HG03280 (cell line): ENCODE results near the gene MCTP1.

Experiments used
- ATAC-seq: cut with Tn5 transposase; IDR thresholded peaks from one replicate; pipeline ENCODE4 v1.9.1; 2021; ENCODE audit warnings: mild to moderate bottlenecking, moderate library complexity; ENCODE audit not compliant: unreplicated experiment

Gene MCTP1

DNA sequence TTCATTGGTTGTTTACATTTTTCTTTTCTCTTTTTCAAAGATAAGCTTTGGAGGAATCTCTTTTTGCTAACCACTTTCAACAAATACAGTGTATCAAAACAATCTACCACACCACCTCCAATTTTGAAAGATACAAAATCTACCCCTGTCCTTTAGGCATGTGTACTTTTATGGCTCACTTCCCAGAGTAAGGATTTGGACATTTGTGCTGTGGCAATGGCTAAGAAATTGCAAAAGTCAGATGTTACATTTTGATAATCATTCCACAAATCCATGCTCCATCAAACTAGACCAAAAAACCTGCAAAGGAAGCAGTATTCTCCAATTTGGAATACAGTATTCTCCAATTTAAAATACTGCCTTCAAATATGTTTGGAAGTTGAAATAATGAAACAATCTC is 204.9 kb downstream of the MCTP1 start:
- ATAC-seq: no peak

DNA sequence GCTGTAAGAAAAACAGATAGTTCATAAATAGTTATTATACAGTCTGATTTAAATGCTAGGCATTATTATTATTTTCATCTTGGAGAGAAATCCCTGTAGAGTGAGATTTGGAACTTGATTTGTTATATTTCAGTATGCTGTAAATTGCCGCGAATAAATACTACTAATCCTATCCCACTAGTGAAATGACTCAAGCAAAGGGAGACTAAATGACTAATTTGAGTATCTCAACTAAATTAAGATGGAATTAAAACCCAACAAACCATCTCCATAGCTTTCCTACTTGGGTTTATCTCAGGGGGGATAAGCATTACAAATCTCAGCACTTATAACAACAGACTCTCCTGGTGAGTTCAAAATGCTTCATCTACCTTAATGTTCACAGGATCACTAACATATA is 206.0 kb downstream of the MCTP1 start:
- ATAC-seq: no peak

DNA sequence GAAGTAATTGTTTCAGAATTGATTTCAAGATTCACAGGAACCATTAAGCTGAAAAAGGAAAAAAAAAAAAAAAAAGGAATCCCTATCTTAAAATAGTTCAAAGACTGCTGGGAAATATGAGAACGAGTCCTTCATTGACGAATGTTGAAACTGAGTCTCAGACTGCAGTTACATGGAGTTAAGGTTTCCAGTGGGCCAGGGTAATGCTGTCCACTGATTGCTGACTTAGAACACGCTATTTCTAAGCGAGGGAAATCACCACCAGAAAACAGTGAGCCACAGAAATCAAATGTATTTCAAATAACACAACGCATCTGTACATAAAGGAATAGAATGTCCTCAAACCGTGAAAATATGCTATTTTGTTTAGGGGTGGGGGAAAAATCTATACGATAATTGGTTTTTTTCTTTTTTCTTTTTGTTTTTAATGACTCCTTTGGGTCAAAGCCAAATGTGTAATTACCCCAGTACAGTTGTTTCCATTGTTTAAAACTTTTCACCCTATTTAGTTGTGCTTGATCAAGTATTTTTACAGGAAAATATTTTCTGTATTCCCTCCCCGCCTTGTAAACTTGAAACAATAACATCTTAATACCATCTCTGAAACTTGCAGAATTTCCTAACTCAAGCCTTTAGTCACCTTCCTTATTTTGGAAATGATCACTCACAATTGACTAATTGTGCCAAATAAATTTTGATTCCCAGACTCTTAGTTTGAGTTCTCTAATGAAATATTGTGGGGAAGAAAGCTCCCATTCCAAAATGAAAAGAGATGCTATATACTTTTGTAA is 208.3 kb downstream of the MCTP1 start:
- no peak for ATAC-seq

DNA sequence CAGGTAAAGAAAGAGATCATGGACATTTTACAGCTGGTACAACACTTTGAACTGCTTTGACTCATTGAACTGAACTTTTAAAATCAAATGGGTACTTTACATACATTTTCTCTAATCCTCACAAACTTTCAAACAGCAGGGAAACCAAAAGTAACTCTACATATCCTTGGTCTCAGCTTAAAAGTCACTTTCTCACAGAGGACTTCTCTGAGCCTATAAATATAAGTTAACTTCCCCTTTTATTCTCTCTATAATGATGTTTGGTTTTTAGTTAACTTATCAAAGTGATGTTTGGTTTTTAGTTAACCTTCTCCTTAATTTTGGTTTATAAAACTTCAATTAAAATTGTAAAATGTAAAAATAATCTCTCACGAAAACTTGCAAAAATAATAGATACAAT is 209.8 kb downstream of the MCTP1 start:
- ATAC-seq: no peak

DNA sequence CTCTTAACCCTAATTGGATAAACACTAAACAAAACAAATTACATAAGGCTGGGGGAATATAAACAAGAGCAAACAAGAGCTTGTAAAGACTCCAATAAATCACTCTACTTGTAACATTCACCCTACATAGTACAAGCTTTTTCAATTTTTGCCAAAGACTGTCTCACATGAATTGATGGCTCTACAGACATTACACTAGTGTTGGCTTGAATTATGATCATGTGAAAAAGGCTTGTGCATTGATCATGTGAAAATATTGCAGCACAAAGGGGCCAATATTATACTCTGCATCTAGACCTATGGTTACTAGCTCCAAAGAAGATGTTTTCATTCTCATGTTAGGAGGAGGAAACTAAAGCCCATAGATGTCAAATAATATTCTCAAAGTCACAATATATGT is 212.6 kb downstream of the MCTP1 start:
- ATAC-seq: no peak

DNA sequence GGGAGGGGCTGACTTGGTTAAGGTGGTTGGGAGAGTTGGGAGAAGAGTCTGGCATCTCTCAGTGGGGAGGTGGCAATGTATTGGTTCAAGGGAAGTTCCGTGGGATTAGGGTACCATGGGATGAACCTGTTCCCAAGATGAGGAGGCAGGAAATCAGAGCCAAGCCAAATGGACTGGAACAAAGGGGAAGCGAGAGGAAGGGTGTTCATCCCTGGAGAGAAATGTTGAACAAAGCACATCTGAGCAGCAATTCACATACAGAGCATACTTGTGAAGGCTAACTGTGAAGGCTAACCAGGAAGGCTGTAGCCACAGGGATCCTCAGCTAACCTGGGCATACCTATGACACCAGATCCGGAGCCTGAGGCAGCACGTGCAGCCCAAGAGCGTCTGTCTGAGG is 214.0 kb downstream of the MCTP1 start:
- ATAC-seq: no peak

DNA sequence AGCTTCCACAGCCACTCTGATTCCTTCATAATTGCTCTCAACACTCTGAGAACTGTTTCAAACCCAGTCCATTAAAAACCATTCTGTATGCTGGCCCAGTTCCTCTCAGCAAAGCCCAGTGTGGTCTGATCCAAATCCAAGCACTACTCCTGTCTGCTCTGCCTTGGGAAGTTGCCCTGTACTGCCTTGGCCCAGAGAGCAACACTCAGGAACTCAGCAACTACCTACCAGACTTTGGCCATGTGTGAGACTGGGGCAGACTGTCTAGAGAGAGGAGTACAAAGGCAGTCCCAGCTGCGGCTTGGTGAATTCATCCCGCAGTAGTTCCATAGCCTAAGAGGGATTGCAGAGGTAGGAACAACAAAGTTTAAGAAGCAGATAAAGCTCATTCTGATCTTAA is 214.4 kb downstream of the MCTP1 start:
- ATAC-seq: no peak

DNA sequence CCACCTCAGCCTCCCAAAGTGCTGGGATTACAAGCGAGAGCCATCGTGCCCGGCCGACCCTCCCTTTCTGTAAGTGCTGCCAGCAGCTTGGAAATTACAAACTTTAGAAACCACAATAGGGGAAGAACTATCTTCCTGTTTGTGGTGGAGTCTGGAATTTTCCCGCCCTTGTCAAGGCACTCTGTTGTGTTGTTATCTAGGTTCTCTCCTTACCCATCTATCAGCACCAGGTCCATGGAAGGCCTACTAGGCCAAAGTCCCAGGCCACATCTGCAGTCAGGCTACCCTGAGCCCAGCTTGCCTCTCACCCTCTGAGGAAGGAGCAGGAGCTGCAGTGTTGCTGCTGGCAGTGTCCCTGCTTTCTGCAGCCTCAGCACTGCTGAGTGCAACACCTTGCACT is 214.9 kb downstream of the MCTP1 start:
- ATAC-seq: no peak

DNA sequence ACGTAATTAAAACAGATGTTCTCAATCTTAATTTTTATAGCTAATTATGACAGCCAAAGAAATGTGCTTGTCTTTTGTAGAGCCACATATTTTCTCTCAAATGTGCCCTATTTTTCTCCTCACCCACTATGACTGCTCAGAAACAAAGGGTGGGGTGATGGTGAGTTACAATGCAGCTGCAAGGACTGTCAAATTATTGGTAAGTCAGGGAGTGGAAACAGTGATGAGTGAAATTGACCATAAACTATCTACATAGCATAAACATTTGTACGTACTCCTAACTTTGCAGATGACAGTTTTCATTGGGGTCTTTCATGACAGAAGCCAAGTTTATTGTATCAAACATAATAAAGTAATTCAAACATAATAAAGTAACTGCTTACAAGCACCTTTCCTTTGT is 215.9 kb downstream of the MCTP1 start:
- no peak for ATAC-seq

DNA sequence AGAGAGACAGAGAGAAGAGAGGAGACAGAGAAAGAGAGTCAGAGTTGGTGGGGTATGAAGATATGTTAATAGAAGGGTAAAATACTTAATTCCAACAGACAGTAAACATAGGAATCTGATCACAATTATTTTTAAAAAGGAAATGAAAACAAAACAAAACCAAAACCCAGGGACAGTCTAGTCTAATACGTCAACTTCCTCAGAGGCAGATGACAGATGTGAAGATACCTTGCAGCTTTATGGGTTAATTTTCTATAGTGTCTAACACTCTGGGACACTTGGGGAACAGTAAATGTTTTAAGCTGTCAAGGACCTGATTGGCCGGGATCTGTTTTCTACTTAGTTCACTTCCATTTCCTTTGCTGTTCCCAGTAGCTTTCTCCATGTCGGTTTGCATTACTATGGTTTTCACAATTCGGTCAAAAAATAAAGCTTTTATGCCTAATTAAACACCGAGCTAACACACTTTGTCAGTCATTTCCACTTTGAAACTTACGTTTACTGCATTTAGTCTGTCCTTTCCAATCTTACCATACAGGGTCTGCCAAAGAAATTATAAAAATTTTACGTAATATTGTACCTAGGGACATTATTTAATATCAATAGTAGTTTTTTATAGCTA is 216.5 kb downstream of the MCTP1 start:
- no peak for ATAC-seq

DNA sequence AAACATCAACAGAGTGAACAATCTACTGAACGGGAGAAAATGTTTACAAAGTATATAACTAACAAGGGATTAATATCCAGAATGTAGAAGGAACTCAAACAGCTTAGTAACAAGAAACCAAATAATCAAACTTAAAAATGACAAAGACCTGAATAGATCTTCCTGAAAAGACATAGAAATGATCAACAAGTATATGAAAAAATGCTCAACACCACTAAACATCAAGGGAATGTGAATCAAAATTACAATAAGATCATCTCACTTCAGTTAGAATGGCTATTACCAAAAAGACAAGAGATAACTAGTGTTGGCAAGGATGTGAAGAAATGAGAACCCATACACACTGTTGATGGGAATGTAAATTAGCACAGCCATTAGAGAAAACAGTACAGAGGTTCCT is 218.8 kb downstream of the MCTP1 start:
- no peak for ATAC-seq

DNA sequence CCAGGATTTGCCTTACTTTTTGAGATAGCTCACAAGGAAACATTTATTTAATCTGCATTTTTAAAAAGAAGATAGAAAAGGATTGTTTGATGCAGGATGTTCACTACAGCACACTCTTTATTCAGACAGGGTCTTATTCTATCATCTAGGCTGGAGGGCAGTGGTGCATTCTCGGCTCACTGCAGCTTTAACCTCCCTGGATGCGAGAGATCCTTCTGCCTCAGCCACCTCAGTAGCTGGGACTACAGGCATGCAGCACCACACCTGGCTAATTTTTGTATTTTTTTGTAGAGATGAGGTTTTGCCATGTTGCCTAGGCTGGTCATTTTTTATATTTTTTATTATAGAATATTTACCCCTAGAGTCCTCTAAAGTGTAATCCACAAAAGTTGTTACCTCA is 221.4 kb downstream of the MCTP1 start:
- no peak for ATAC-seq

DNA sequence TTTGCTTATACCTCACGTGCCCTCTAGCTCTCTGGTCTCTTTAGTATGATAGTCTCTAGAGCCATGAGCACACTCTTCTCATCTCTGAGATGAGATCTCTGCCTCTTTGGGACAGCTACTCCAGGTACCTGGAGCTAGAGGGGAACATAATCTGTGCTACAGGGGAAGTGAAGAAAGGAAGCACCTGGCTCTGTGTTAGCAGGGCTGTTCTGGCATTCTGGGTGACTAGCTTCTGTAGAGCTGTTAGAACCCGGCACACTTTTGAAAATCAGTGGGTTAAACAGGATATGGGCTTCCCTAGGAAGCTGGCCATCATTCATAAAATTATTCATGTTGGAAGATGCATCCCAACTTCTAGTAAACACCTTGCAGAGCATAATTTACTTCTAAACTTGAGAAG is 224.8 kb downstream of the MCTP1 start:
- ATAC-seq: no peak

DNA sequence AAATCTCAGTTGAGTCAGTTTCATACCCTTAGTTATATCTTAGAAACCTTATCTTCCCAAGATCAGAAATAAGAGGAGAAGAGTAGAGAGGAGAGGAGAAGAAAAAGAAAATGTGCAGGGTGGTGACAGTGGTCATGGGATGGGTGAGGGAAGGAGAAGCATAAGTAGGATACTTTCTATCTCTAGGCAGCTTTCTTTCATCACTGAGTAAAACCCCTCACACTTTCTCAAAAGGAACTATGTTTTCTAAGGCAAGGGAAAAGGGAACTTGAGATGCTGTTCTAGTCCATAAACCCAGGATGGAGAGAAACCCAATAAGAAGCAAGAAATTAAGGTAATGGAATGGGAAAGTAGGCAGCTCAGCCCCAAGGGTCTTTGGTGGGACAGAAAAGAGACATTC is 225.3 kb downstream of the MCTP1 start:
- ATAC-seq: no peak

DNA sequence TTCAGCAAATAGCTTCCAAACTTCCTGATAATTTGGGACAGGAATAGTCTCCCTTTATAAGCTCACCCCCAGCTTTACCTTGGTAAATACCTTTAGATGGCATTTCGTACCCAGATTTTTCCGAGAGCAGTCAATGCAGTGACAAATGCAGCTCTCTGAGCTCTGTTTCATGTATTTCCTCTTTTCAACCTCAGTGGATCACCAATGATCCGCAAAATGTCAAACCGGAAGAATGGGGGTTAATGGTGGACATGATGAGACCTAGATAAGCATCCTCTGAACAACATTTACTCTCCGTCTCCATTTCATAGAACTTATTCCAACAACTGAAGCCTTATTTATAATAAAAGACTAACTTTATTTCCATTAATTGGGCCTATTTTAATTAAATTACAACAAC is 227.3 kb downstream of the MCTP1 start:
- no peak for ATAC-seq

DNA sequence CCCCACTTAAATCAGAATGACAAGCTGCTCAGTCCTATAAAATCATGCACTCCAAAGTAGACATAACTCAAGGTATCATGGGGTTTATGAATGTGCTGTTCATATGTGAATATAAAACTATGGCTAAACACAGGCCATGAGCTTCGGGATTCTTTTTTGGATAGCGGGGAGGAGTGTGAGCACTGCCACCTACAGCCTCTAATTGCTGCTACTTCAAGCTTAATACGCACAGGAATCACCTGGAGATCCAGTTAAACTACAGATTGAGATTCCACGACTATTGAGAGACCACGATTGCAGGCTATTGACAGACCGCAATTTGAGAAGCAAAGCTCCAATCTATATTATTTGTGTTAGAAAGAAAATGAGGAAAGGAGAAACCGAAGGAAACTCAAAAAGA is 231.6 kb downstream of the MCTP1 start:
- ATAC-seq: no peak

DNA sequence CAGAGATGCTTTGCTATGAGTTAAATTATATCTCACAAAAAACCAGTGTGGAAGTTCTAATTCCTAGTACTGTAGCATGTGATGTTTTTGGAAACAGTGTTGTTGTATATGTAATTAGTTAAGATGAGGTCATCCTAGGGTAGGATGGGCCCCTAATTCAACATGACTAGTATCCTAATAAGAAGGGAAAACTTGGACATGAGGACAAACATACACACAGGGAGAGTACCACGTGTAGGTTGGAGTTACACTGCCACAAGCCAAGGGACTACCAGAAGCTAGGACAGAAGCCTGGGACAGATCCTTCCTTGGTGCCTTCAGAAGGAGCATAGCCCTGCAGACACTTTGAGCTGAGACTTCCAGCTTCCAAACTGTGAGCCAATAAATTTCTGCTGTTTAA is 234.2 kb downstream of the MCTP1 start:
- ATAC-seq: no peak

DNA sequence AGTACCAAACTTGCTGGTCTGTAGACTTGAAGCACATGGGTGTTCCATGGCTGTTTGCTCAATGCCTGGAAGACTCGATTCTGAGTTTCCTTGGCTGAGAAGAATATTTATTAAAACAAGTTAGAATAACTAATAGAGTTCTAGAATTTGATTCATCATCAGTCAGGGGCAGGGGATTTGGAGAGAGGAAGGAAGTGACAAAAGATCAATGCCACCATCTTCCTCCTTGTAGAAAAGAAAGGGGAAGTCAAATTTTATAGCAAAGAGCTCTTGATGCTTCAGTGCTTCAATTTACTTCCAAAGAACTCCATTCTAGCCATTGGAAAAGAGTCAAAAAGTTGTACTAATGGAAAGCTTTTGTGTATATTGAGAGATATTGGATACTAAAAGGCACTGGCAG is 236.3 kb downstream of the MCTP1 start:
- no peak for ATAC-seq

DNA sequence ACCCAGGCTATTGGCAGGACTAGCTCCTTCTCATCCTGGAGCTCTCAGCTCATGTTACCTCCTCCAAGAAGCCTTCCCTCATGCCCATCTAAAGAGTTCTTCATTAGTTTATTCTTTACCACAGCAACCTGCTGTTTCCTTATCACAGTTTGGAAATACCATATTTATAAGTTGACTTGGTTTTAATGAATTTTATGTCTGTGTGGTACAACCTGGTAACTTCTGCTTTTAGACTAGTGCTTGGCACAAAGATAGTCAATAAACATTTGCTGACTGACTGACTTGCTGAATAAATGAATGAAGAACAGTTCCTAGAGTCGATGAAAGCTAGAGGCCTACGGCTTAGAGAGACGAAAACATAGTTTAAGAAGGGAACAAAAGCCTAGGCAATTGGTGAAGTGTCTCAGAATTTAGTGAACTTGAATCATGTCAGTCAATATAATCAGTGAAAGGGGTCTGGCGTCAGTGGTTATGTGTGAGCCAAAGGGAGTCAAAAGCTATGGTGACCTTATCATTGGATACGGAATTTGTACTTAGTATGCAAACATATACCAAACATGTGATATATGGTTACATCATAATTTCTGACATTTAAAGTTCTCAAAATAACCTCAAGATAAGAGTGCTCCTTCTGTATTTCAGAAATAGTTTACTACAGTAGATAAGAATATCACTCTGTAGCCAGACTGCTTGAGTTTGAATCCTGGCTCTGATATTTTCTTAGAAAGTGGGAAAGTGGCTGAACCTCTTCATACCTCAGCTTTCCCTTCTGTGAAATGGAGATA is 239.5 kb downstream of the MCTP1 start:
- ATAC-seq: no peak

DNA sequence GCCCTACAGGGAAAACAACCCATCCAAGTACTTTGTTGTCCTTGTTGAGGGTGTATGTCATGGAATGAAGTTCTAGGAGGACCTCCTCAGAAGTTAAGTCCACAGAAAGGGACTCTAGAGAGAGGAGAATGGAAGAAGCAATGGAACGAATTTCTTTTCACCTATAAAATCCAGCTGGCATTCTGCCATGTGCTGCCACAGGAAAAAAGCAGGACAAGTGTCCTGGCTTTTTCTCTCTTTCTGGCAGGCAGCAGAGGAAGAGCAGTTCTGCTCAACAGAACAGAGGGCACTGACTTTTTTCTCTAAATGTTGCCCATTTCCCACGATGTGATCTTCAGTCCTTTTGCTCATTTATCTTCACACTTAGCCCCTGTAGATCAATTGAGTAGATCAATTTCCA is 240.8 kb downstream of the MCTP1 start:
- ATAC-seq: no peak

DNA sequence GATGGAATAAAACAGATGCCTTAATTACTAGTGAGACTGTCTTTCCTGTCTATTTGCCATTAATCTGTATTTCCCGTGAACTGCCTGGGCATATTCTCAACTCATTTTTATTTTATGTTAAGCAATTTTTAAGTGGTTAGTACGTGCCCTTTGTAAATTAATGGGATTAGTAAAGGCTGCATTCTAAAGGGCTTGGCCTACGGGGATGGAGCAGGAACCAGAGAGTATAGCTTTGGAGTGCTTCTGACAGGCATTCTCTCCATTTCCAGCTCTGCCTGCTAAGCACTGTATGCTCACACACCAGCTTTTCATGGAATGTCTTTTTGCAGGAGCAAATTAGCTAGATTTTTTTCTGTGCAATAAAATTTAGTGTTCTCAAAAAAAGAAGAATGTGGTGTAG is 241.2 kb downstream of the MCTP1 start:
- ATAC-seq: no peak

DNA sequence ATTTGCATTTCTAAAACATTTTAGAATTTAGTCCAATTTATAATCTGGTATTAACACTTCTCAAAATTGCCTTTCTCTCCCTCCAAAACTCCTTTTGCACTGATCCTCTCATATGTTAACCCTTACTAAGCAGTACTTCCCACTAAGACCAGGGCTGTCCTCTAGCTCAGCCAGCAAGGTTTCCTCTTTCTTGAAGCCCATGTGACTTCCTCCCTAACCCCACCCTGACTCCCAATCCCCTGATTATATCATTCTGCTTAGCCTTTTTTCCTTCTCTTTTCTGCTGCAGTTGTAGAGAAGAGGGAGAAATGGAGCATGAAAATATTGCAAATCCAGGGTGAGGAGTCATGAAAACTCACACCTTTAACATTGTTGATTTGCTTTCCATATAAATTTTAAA is 241.7 kb downstream of the MCTP1 start:
- no peak for ATAC-seq
